ENCODE measurements around the gene MFSD1. TPM values are rescaled to one million over a fixed set of nuclear protein-coding genes. Genes with fewer than 3 reads are reported as not detected.

The MFSD1 gene
- total RNA-seq, 4 donors from 2014 or later: 36.3 to 93.8 (median 65.2) TPM

- Histone ChIP-seq H3K4me1 (no peaks in the 10 kb centered on the region), H3K4me3 (no peak overlapping the region), H3K27me3 (no peaks in the 10 kb centered on the region), H3K27ac (no peak overlapping the region), H3K9me3 (no peaks in the 10 kb centered on the region), H3K36me3 (peaks cover 0 to 24% of the 10 kb centered on the region in 2 donors)
- no peak for ATAC-seq
- TF ChIP-seq CTCF (IDR thresholded peaks at IDR 0.05): no peak
- no peak for TF ChIP-seq POLR2A (IDR thresholded peaks at IDR 0.05)
- TF ChIP-seq POLR2AphosphoS5 (IDR thresholded peaks at IDR 0.05): no peak
- TF ChIP-seq EP300 (IDR thresholded peaks at IDR 0.05): no peak
- 53 to 84% methylated on average over 3 of the region's 3 CpGs for WGBS, 2 donors (ENCODE audit: low coverage in 1 of 2)
These were observed 33.8 kb downstream of the MFSD1 start for GRCh38 chr3:158835631-158836030.

- 74 to 80% methylated on average over 2 to 3 of the region's 3 CpGs for WGBS, 2 donors (ENCODE audit: low coverage in 1 of 2)
- Histone ChIP-seq H3K27me3 (no peaks in the 10 kb centered on the region), H3K27ac (no peak overlapping the region), H3K36me3 (peaks cover 0 to 18% of the 10 kb centered on the region in 2 donors), H3K4me1 (no peaks in the 10 kb centered on the region), H3K4me3 (no peak overlapping the region), H3K9me3 (no peaks in the 10 kb centered on the region)
- TF ChIP-seq POLR2A (IDR thresholded peaks at IDR 0.05) (no peak), EP300 (IDR thresholded peaks at IDR 0.05) (no peak), POLR2AphosphoS5 (IDR thresholded peaks at IDR 0.05) (no peak), CTCF (IDR thresholded peaks at IDR 0.05) (no peak)
- ATAC-seq: no peak
These were observed 34.5 kb downstream of the MFSD1 start for GRCh38 chr3:158836312-158836711.

- Histone ChIP-seq H3K27ac (no peak overlapping the region), H3K36me3 (peaks cover 0 to 8% of the 10 kb centered on the region in 2 donors), H3K9me3 (no peaks in the 10 kb centered on the region), H3K4me3 (no peak overlapping the region), H3K4me1 (no peaks in the 10 kb centered on the region), H3K27me3 (no peaks in the 10 kb centered on the region)
- WGBS, 2 donors (ENCODE audit: low coverage in 1 of 2): 60 to 82% methylated on average over 3 of the region's 3 CpGs
- ATAC-seq: no peak
- TF ChIP-seq POLR2A (IDR thresholded peaks at IDR 0.05) (no peak), POLR2AphosphoS5 (IDR thresholded peaks at IDR 0.05) (no peak), CTCF (IDR thresholded peaks at IDR 0.05) (no peak), EP300 (IDR thresholded peaks at IDR 0.05) (no peak)
These were observed 35.4 kb downstream of the MFSD1 start for GRCh38 chr3:158837240-158837639.

- H3K4me3 ChIP-seq: no peak overlapping the region
- 93 to 100% methylated on average over 1 to 6 of the region's 6 CpGs for WGBS, 2 donors (ENCODE audit: low coverage in 1 of 2)
- H3K27ac ChIP-seq: no peak overlapping the region
- no peaks in the 10 kb centered on the region for H3K4me1 ChIP-seq
- no peaks in the 10 kb centered on the region for H3K27me3 ChIP-seq
- TF ChIP-seq POLR2A (IDR thresholded peaks at IDR 0.05) (no peak), POLR2AphosphoS5 (IDR thresholded peaks at IDR 0.05) (no peak), EP300 (IDR thresholded peaks at IDR 0.05) (no peak), CTCF (IDR thresholded peaks at IDR 0.05) (no peak)
- no peak for ATAC-seq
- H3K9me3 ChIP-seq: no peaks in the 10 kb centered on the region
- no peaks in the 10 kb centered on the region for H3K36me3 ChIP-seq
These were observed 38.1 kb downstream of the MFSD1 start for GRCh38 chr3:158839966-158840365.

GRCh38 chr3:158841387-158841786 is 39.5 kb downstream of the MFSD1 start:
- no peaks in the 10 kb centered on the region for H3K9me3 ChIP-seq
- no peak for ATAC-seq
- no peaks in the 10 kb centered on the region for H3K36me3 ChIP-seq
- no peak overlapping the region for H3K27ac ChIP-seq
- WGBS, 2 donors (ENCODE audit: low coverage in 1 of 2): 100% methylated on average over 1 to 2 of the region's 8 CpGs
- peaks cover 0 to 3% (median 0%) of the 10 kb centered on the region in 3 donors for H3K4me1 ChIP-seq
- TF ChIP-seq EP300 (IDR thresholded peaks at IDR 0.05): no peak
- no peak for TF ChIP-seq POLR2AphosphoS5 (IDR thresholded peaks at IDR 0.05)
- TF ChIP-seq POLR2A (IDR thresholded peaks at IDR 0.05): no peak
- TF ChIP-seq CTCF (IDR thresholded peaks at IDR 0.05): no peak
- no peak overlapping the region for H3K4me3 ChIP-seq
- no peaks in the 10 kb centered on the region for H3K27me3 ChIP-seq
